ENCODE data around the gene PTPRM. TPM values are rescaled to one million over a fixed set of nuclear protein-coding genes. Genes with fewer than 3 reads are reported as not detected.

PTPRM gene
- total RNA-seq, 1 experiment from 2014 or later, result 1.6 TPM

- Histone ChIP-seq H3K36me3 (ENCODE audit: control insufficient read depth, insufficient read depth, low read length) (no peaks in the 10 kb centered on the region), H3K27me3 (ENCODE audit: control insufficient read depth, insufficient read depth, low read length) (no peaks in the 10 kb centered on the region), H3K4me1 (ENCODE audit: control insufficient read depth, insufficient read depth, low read length) (no peaks in the 10 kb centered on the region), H3K4me3 (ENCODE audit: low read depth in 2 of 2, low read length in 2 of 2) (no peak overlapping the region), H3K9me3 (ENCODE audit: control insufficient read depth, insufficient read depth, low read depth, low read length) (no peaks in the 10 kb centered on the region), H3K27ac (ENCODE audit: low read length) (no peak overlapping the region)
- ATAC-seq (no peak), DNase-seq (ENCODE audit: low read depth, low spot score) (no peak)
- no peak for TF ChIP-seq CTCF (IDR thresholded peaks at IDR 0.05)
- TF ChIP-seq POLR2AphosphoS5 (IDR thresholded peaks at IDR 0.05; ENCODE audit: low read depth, low read length), result no peak
- no peak for TF ChIP-seq TCF7L2 (IDR thresholded peaks at IDR 0.05; ENCODE audit: low read depth, low read length)
- no peak for TF ChIP-seq REST (IDR thresholded peaks at IDR 0.05; ENCODE audit: insufficient read depth in 1 of 2, low read depth in 2 of 2, low read length in 1 of 2)
- TF ChIP-seq SIN3A (IDR thresholded peaks at IDR 0.05; ENCODE audit: borderline replicate concordance, insufficient read depth, low read depth, low read length), result no peak
- POLR2A ChIA-PET, result no interaction called here
- in situ Hi-C loops (cut with HindIII; ENCODE audit: low pct_unique_long_range_greater_than_20kb, low sequenced_read_pairs), result no loop called here
- intact Hi-C loops (cut with micrococcal nuclease; ENCODE audit: unreplicated experiment), result no loop called here
- BruUV-seq (replicated peaks), result no TSS peak
- CTCF ChIA-PET, result no interaction called here
Observed at GRCh38 chr18:7890075-7890474, 323.0 kb downstream of the PTPRM start.

GRCh38 chr18:7892556-7892955 lies 325.4 kb downstream of the PTPRM start:
- in situ Hi-C loops (cut with HindIII; ENCODE audit: low pct_unique_long_range_greater_than_20kb, low sequenced_read_pairs), result no loop called here
- no peaks in the 10 kb centered on the region for H3K9me3 ChIP-seq (ENCODE audit: control insufficient read depth, insufficient read depth, low read depth, low read length)
- no peak for ATAC-seq
- no TSS peak for BruUV-seq (replicated peaks)
- intact Hi-C loops (cut with micrococcal nuclease; ENCODE audit: unreplicated experiment), result no loop called here
- H3K27me3 ChIP-seq (ENCODE audit: control insufficient read depth, insufficient read depth, low read length), result no peaks in the 10 kb centered on the region
- no peaks in the 10 kb centered on the region for H3K4me1 ChIP-seq (ENCODE audit: control insufficient read depth, insufficient read depth, low read length)
- POLR2A ChIA-PET, result no interaction called here
- no peak for TF ChIP-seq CTCF (IDR thresholded peaks at IDR 0.05)
- TF ChIP-seq REST (IDR thresholded peaks at IDR 0.05; ENCODE audit: insufficient read depth in 1 of 2, low read depth in 2 of 2, low read length in 1 of 2), result no peak
- no peak for TF ChIP-seq SIN3A (IDR thresholded peaks at IDR 0.05; ENCODE audit: borderline replicate concordance, insufficient read depth, low read depth, low read length)
- TF ChIP-seq POLR2AphosphoS5 (IDR thresholded peaks at IDR 0.05; ENCODE audit: low read depth, low read length), result no peak
- no peak for TF ChIP-seq TCF7L2 (IDR thresholded peaks at IDR 0.05; ENCODE audit: low read depth, low read length)
- H3K27ac ChIP-seq (ENCODE audit: low read length), result no peak overlapping the region
- H3K4me3 ChIP-seq (ENCODE audit: low read depth in 2 of 2, low read length in 2 of 2), result no peak overlapping the region
- no peaks in the 10 kb centered on the region for H3K36me3 ChIP-seq (ENCODE audit: control insufficient read depth, insufficient read depth, low read length)
- CTCF ChIA-PET, result no interaction called here
- no peak for DNase-seq (ENCODE audit: low read depth, low spot score)

Measured in Panc1 (cell line).